ENCODE data around the gene CACNB4. TPM values are rescaled to one million over a fixed set of nuclear protein-coding genes. Genes with fewer than 3 reads are reported as not detected.

The CACNB4 gene
- total RNA-seq, 1 donor = 0.43 TPM

GRCh38 chr2:151869291-151869690 lies 229.6 kb downstream of the CACNB4 start:
- TF ChIP-seq CTCF (IDR thresholded peaks at IDR 0.05; ENCODE audit: insufficient read depth, low read depth, low read length) = no peak
- DNase-seq (ENCODE audit: low read depth) = no peak
- H3K4me3 ChIP-seq (ENCODE audit: low read depth, low read length) = no peak overlapping the region

- TF ChIP-seq CTCF (IDR thresholded peaks at IDR 0.05; ENCODE audit: insufficient read depth, low read depth, low read length) = no peak
- no peak for DNase-seq (ENCODE audit: low read depth)
- H3K4me3 ChIP-seq (ENCODE audit: low read depth, low read length) = no peak overlapping the region
Observed at GRCh38 chr2:151862700-151863099, 236.1 kb downstream of the CACNB4 start.

GRCh38 chr2:151861174-151861573 lies 237.7 kb downstream of the CACNB4 start:
- TF ChIP-seq CTCF (IDR thresholded peaks at IDR 0.05; ENCODE audit: insufficient read depth, low read depth, low read length) = no peak
- H3K4me3 ChIP-seq (ENCODE audit: low read depth, low read length) = no peak overlapping the region
- DNase-seq (ENCODE audit: low read depth) = no peak

- no peak for TF ChIP-seq CTCF (IDR thresholded peaks at IDR 0.05; ENCODE audit: insufficient read depth, low read depth, low read length)
- H3K4me3 ChIP-seq (ENCODE audit: low read depth, low read length) = no peak overlapping the region
- DNase-seq (ENCODE audit: low read depth) = peak; percentile 90
Observed at GRCh38 chr2:151860613-151861146, 238.2 kb downstream of the CACNB4 start.

- no peak for DNase-seq (ENCODE audit: low read depth)
- no peak overlapping the region for H3K4me3 ChIP-seq (ENCODE audit: low read depth, low read length)
- TF ChIP-seq CTCF (IDR thresholded peaks at IDR 0.05; ENCODE audit: insufficient read depth, low read depth, low read length) = no peak
Observed at GRCh38 chr2:151860210-151860609, 238.6 kb downstream of the CACNB4 start.

GRCh38 chr2:151857650-151858049 lies 241.2 kb downstream of the CACNB4 start:
- no peak for TF ChIP-seq CTCF (IDR thresholded peaks at IDR 0.05; ENCODE audit: insufficient read depth, low read depth, low read length)
- DNase-seq (ENCODE audit: low read depth) = no peak
- no peak overlapping the region for H3K4me3 ChIP-seq (ENCODE audit: low read depth, low read length)

- H3K4me3 ChIP-seq (ENCODE audit: low read depth, low read length) = no peak overlapping the region
- no peak for DNase-seq (ENCODE audit: low read depth)
- TF ChIP-seq CTCF (IDR thresholded peaks at IDR 0.05; ENCODE audit: insufficient read depth, low read depth, low read length) = no peak
Observed at GRCh38 chr2:151855111-151855510, 243.7 kb downstream of the CACNB4 start.

Measured in fibroblast of villous mesenchyme (primary cell).